K562 (cell line): ENCODE results near the gene GGACT. TPM values are rescaled to one million over a fixed set of nuclear protein-coding genes. Genes with fewer than 3 reads are reported as not detected.
A peak's percentile ranks its signal among the peaks of the same experiment; 100 is the strongest.

Experiments used
- EGR1 ChIP-seq: fragments of 450-650 bp; conservative IDR thresholded peaks from 2 replicates; pipeline ENCODE4 v1.6.1; 2017; ENCODE audit warnings: mild to moderate bottlenecking
- EP400 ChIP-seq: fragments of 450-650 bp; IDR thresholded peaks from 2 replicates; pipeline ENCODE4 v1.6.1; 2017; ENCODE audit warnings: antibody characterized with exemption, mild to moderate bottlenecking, moderate library complexity
- ESRRA ChIP-seq: fragments of 450-650 bp; IDR thresholded peaks from 2 replicates; pipeline ENCODE4 v1.6.1; 2014; ENCODE audit warnings: low read depth, mild to moderate bottlenecking, moderate library complexity, borderline replicate concordance
- FOSL1 ChIP-seq: fragments of 200-800 bp; sonication (Bioruptor generic); conservative IDR thresholded peaks from 2 replicates; pipeline ENCODE4 v1.6.1; 2016; ENCODE audit warnings: missing genetic modification characterization, missing compliant biosample characterization
- GATA2 ChIP-seq: sonication (generic); formaldehyde crosslinking; IDR thresholded peaks from 2 replicates; pipeline ENCODE4 v1.4.0; 2020; ENCODE audit warnings: mild to moderate bottlenecking, missing genetic modification reagents
- JUNB ChIP-seq: fragments of 450-650 bp; formaldehyde crosslinking; conservative IDR thresholded peaks from 2 replicates; pipeline ENCODE4 v1.4.0; 2020; ENCODE audit warnings: mild to moderate bottlenecking
- RCOR1 ChIP-seq, 2 experiments: IDR thresholded peaks; 2 replicates each; pipeline ENCODE4 v1.6.1; 2012; ENCODE audit warnings: low read depth in 2 of 2, low read length in 2 of 2, borderline replicate concordance in 1 of 2, improper control_type of control experiment in 1 of 2
- SRSF9 ChIP-seq: fragments of 200-400 bp; formaldehyde crosslinking; IDR thresholded peaks from 2 replicates; pipeline ENCODE4 v1.6.1; 2017; ENCODE audit warnings: low read depth, low read length, borderline replicate concordance
- TEAD4 ChIP-seq, 2 experiments: sonication (generic) in 1 of 2; formaldehyde crosslinking in 1 of 2; IDR thresholded peaks; 2 replicates each; pipeline versions ENCODE4 v1.6.1 to v1.8.0; 2012 to 2022; ENCODE audit warnings: borderline replicate concordance in 1 of 2, inconsistent platforms in 1 of 2, low read length in 1 of 2, mild to moderate bottlenecking in 1 of 2, missing genetic modification reagents in 1 of 2
- ZBTB1 ChIP-seq: sonication (generic); formaldehyde crosslinking; IDR thresholded peaks from 2 replicates; pipeline ENCODE4 v1.8.1; 2023; ENCODE audit warnings: missing genetic modification reagents, low read depth, mild to moderate bottlenecking, borderline replicate concordance
- ZBTB40 ChIP-seq, 2 experiments: fragments of 450-650 bp in 1 of 2; sonication (generic) in 1 of 2; formaldehyde crosslinking in 1 of 2; IDR thresholded peaks; 2 replicates each; pipeline versions ENCODE4 v1.7.1 to v1.9.0; 2016 to 2022; ENCODE audit warnings: inconsistent platforms in 1 of 2, mild to moderate bottlenecking in 1 of 2, missing genetic modification reagents in 1 of 2
- ZFP36 ChIP-seq: fragments of 150-350 bp; IDR thresholded peaks from 2 replicates; pipeline ENCODE4 v1.6.1; 2018; ENCODE audit warnings: low read length, low read depth; ENCODE audit not compliant: partially characterized antibody
- ZFX ChIP-seq: sonication (generic); formaldehyde crosslinking; IDR thresholded peaks from 2 replicates; pipeline ENCODE4 v1.8.0; 2022; ENCODE audit warnings: mild to moderate bottlenecking, missing genetic modification reagents, moderate library complexity
- ZNF217 ChIP-seq: sonication (generic); formaldehyde crosslinking; IDR thresholded peaks from 2 replicates; pipeline ENCODE4 v1.8.0; 2022; ENCODE audit warnings: mild to moderate bottlenecking, missing genetic modification reagents
- ZNF23 ChIP-seq: fragments of 250-450 bp; sonication (Bioruptor Pico); IDR thresholded peaks from 2 replicates; pipeline ENCODE4 v1.4.0; 2020; ENCODE audit warnings: mild to moderate bottlenecking
- polyA plus RNA-seq, 8 experiments: library from polyadenylated mRNA; depleted of rRNA in 4 of 8; stranded (reverse) in 5 of 8; unstranded in 3 of 8; fragments of >200 nt; fragmentation: Nextera tagmentation in 2 of 8; fragmentation: Illumina TruSeq in 1 of 8; extraction: Ambion mirVana in 2 of 8; extraction: Trizol in 1 of 8; gene quantifications; 2 replicates each; pipeline versions ENCODE4 v1.2.1 to v1.2.3, GENCODE V29; 2011 to 2014; ENCODE audit warnings: inconsistent platforms in 1 of 8, missing spikeins in 1 of 8
- total RNA-seq, 7 experiments: library from RNA; depleted of rRNA in 6 of 7; stranded (reverse); fragments of >200 nt in 6 of 7; fragmentation: Illumina TruSeq in 2 of 7; extraction: Trizol in 2 of 7; gene quantifications; 2 replicates each; pipeline versions ENCODE4 v1.2.1 to v1.2.3, GENCODE V29; 2011 to 2021; ENCODE audit warnings: low replicate concordance in 1 of 7
- TF ChIP-seq, protein P1 (sequence below): sonication (generic); formaldehyde crosslinking; IDR thresholded peaks from 2 replicates; pipeline ENCODE4 v1.9.0; 2022; ENCODE audit warnings: mild to moderate bottlenecking, missing genetic modification reagents

Gene GGACT
- total and polyA plus RNA-seq, 9 of the 15 experiments (the other 6 are each of a cell fraction or from before 2014, with no cell fraction given) = 0.20 to 3.2 (median 1.7) TPM

DNA sequence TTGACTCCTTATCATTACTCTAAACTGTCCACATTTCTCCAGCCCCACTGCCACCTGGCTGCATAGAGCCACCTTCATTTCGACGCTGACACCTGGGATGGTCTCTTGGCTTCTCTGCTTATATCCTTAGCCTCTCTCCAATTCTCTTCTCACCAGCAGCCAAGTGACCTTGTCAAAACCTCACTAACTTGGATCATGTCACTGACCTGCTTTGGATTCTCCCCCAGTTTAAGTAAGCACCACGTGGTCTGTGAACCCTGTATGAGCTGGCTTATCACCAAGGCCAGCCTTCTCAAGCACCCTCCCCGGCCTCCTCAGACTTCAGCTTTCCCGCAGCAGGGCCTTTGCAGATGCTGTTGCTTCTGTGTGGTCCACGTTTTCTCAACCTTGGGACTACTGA, 12.3 kb upstream of the GGACT start (continued):
- no peak for TF ChIP-seq ZBTB40 (IDR thresholded peaks at IDR 0.05)
- no peak for TF ChIP-seq ZBTB40 (CRISPR knock-in tag; IDR thresholded peaks at IDR 0.05)
- TF ChIP-seq, protein P1, sequence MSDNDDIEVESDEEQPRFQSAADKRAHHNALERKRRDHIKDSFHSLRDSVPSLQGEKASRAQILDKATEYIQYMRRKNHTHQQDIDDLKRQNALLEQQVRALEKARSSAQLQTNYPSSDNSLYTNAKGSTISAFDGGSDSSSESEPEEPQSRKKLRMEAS (CRISPR knock-in tag) = peak; percentile 82
- peak in 1 of 2 experiments; percentile 41; a peak in 1 of 4 replicates for TF ChIP-seq RCOR1 (IDR thresholded peaks at IDR 0.05; ENCODE audit: borderline replicate concordance in 1 of 2, low read depth in 2 of 2, low read length in 2 of 2)
- no peak for TF ChIP-seq SRSF9
- peak; percentile 27; the same call in 1 of the 2 replicates for TF ChIP-seq ESRRA
- no peak for TF ChIP-seq ZBTB1 (CRISPR knock-in tag)
- peak; percentile 55 for TF ChIP-seq ZFX (CRISPR knock-in tag)
- peak; percentile 40 for TF ChIP-seq EGR1
- no peak for TF ChIP-seq JUNB
- TF ChIP-seq ZFP36 = no peak
- peak; percentile 49; the same call in 1 of the 2 replicates for TF ChIP-seq TEAD4 (IDR thresholded peaks at IDR 0.05; ENCODE audit: low read length)
- no peak for TF ChIP-seq TEAD4 (CRISPR knock-in tag; IDR thresholded peaks at IDR 0.05; ENCODE audit: borderline replicate concordance)
- TF ChIP-seq FOSL1 (tag) = 0 out of 2 replicates have a peak, but pooled peaks have one; percentile 16
- peak; percentile 48; the same call in 1 of the 2 replicates for TF ChIP-seq EP400
- TF ChIP-seq ZNF217 (CRISPR knock-in tag) = no peak
- no peak for TF ChIP-seq ZNF23 (CRISPR knock-in tag)
- peak; percentile 40; the same call in 1 of the 2 replicates for TF ChIP-seq GATA2 (CRISPR knock-in tag)
